Peyer's patch (tissue), 4 donors: ENCODE results near the gene OIT3.
"Not testable (repeated sequence)": the region's sequence is repeated elsewhere in the genome, so short reads cannot be mapped to it uniquely, and the experiment has no call there.

Experiments
- POLR2A ChIP-seq, 2 donors: fragments of 450-650 bp; IDR thresholded peaks; one replicate each; pipeline ENCODE4 v1.5.1; 2017; ENCODE audit warnings: antibody characterized with exemption in 2 of 2, mild to moderate bottlenecking in 2 of 2, moderate library complexity in 2 of 2
- TF ChIP-seq, protein P1 (sequence below), 6 experiments: fragments of 450-650 bp in 4 of 6; fragments of 200-600 bp in 2 of 6; sonication (generic) in 1 of 6; IDR thresholded peaks; one replicate each; pipeline ENCODE4 v1.5.1; 2017 to 2019; ENCODE audit warnings: antibody characterized with exemption in 6 of 6, mild to moderate bottlenecking in 3 of 6, moderate library complexity in 1 of 6

- TF ChIP-seq, protein P1, sequence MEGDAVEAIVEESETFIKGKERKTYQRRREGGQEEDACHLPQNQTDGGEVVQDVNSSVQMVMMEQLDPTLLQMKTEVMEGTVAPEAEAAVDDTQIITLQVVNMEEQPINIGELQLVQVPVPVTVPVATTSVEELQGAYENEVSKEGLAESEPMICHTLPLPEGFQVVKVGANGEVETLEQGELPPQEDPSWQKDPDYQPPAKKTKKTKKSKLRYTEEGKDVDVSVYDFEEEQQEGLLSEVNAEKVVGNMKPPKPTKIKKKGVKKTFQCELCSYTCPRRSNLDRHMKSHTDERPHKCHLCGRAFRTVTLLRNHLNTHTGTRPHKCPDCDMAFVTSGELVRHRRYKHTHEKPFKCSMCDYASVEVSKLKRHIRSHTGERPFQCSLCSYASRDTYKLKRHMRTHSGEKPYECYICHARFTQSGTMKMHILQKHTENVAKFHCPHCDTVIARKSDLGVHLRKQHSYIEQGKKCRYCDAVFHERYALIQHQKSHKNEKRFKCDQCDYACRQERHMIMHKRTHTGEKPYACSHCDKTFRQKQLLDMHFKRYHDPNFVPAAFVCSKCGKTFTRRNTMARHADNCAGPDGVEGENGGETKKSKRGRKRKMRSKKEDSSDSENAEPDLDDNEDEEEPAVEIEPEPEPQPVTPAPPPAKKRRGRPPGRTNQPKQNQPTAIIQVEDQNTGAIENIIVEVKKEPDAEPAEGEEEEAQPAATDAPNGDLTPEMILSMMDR (IDR thresholded peaks at IDR 0.05): not testable (repeated sequence)
- not testable (repeated sequence) for TF ChIP-seq POLR2A (IDR thresholded peaks at IDR 0.05)
Measured at GRCh38 chr10:72917803-72918332, 24.3 kb downstream of the OIT3 start.
